OCI-LY3 (cell line): ENCODE results near the gene LMX1B.

Experiments
- H2AFZ ChIP-seq: fragments of 200-600, 300-600 bp; shearing (Covaris generic); 2 replicates; pipeline ENCODE4 v1.6.0; 2014; ENCODE audit warnings: antibody characterized with exemption, low read depth, low read length
- H3K27ac ChIP-seq: fragments of 200-600, 300-600 bp; sonication (generic); 2 replicates; pipeline ENCODE4 v1.5.1; 2014; ENCODE audit warnings: mild to moderate bottlenecking, low read length, moderate library complexity, mixed read lengths
- H3K27me3 ChIP-seq: fragments of 200-600, 300-600 bp; sonication (generic); 2 replicates; pipeline ENCODE4 v1.6.1; 2014; ENCODE audit warnings: low read depth, low read length, mixed read lengths
- H3K36me3 ChIP-seq: fragments of 200-600, 300-600 bp; sonication (generic); replicated peaks from 2 replicates; pipeline ENCODE3; 2014; ENCODE audit warnings: low read depth, low read length, mixed read lengths
- H3K4me1 ChIP-seq: fragments of 300-600, 200-600 bp; sonication (generic); 2 replicates; pipeline ENCODE4 v1.6.1; 2014; ENCODE audit warnings: low read length, mixed read lengths
- H3K4me2 ChIP-seq: fragments of 200-600, 300-600 bp; sonication (generic); 2 replicates; pipeline ENCODE4 v1.6.1; 2014; ENCODE audit warnings: low read length, mixed read lengths
- H3K4me3 ChIP-seq: fragments of 300-600, 200-600 bp; sonication (generic); 2 replicates; pipeline ENCODE4 v1.5.1; 2014; ENCODE audit warnings: antibody characterized with exemption, mild to moderate bottlenecking, low read length, moderate library complexity
- H3K79me2 ChIP-seq: fragments of 300-600, 200-600 bp; shearing (Covaris generic); 2 replicates; pipeline ENCODE4 v1.6.1; 2014; ENCODE audit warnings: mild to moderate bottlenecking, low read length, mixed read lengths
- H3K9ac ChIP-seq: fragments of 300-600, 200-600 bp; shearing (Covaris generic); 2 replicates; pipeline ENCODE4 v1.6.0; 2014; ENCODE audit warnings: mild to moderate bottlenecking, low read length, moderate library complexity
- H3K9me3 ChIP-seq: fragments of 200-600, 300-600 bp; shearing (Covaris generic); 2 replicates; pipeline ENCODE4 v1.6.1; 2014; ENCODE audit warnings: low read length, mixed read lengths; ENCODE audit not compliant: insufficient read depth
- H4K20me1 ChIP-seq: fragments of 200-600, 300-600 bp; sonication (generic); 2 replicates; pipeline ENCODE4 v1.6.1; 2016; ENCODE audit warnings: low read length, mixed read lengths; ENCODE audit not compliant: insufficient read depth
- CTCF ChIP-seq: fragments of 200-600, 300-600 bp; sonication (generic); IDR thresholded peaks from 2 replicates; pipeline ENCODE4 v1.5.1; 2014; ENCODE audit warnings: antibody characterized with exemption, low read length, low read depth
- EZH2phosphoT487 ChIP-seq: fragments of 200-600 bp; shearing (Covaris generic); IDR thresholded peaks from 2 replicates; pipeline ENCODE4 v1.6.1; 2018; ENCODE audit warnings: antibody characterized with exemption, mixed run types, low read depth

The LMX1B gene

GRCh38 chr9:126641118-126641851, 27.6 kb downstream of the LMX1B start:
- Histone ChIP-seq H3K36me3 (no peaks in the 10 kb centered on the region), H3K9me3 (no peaks in the 10 kb centered on the region), H3K9ac (no peak overlapping the region), H2AFZ (no peak overlapping the region), H3K4me2 (no peak overlapping the region), H3K27me3 (peaks cover 29% of the 10 kb centered on the region), H3K4me1 (no peaks in the 10 kb centered on the region), H4K20me1 (no peaks in the 10 kb centered on the region), H3K79me2 (no peaks in the 10 kb centered on the region), H3K4me3 (no peak overlapping the region), H3K27ac (no peak overlapping the region)
- TF ChIP-seq CTCF (no peak), EZH2phosphoT487 (no peak)

GRCh38 chr9:126642010-126642744, 28.4 kb downstream of the LMX1B start:
- H3K27me3 ChIP-seq, result peaks cover 32% of the 10 kb centered on the region
- H3K79me2 ChIP-seq, result no peaks in the 10 kb centered on the region
- H2AFZ ChIP-seq, result no peak overlapping the region
- no peaks in the 10 kb centered on the region for H3K9me3 ChIP-seq
- TF ChIP-seq CTCF (no peak), EZH2phosphoT487 (no peak)
- H3K27ac ChIP-seq, result no peak overlapping the region
- H3K36me3 ChIP-seq, result no peaks in the 10 kb centered on the region
- H3K4me1 ChIP-seq, result no peaks in the 10 kb centered on the region
- H4K20me1 ChIP-seq, result no peaks in the 10 kb centered on the region
- H3K4me2 ChIP-seq, result no peak overlapping the region
- H3K4me3 ChIP-seq, result no peak overlapping the region
- no peak overlapping the region for H3K9ac ChIP-seq

- Histone ChIP-seq H3K4me2 (no peak overlapping the region), H3K4me3 (no peak overlapping the region), H3K4me1 (no peaks in the 10 kb centered on the region), H2AFZ (no peak overlapping the region), H3K9me3 (no peaks in the 10 kb centered on the region), H4K20me1 (no peaks in the 10 kb centered on the region), H3K27ac (no peak overlapping the region), H3K9ac (no peak overlapping the region), H3K79me2 (no peaks in the 10 kb centered on the region), H3K27me3 (peaks cover 39% of the 10 kb centered on the region), H3K36me3 (no peaks in the 10 kb centered on the region)
- TF ChIP-seq EZH2phosphoT487, result no peak
- TF ChIP-seq CTCF, result no peak
Measured at GRCh38 chr9:126642839-126643238, 29.1 kb downstream of the LMX1B start.

- Histone ChIP-seq H3K27me3 (peaks cover 50% of the 10 kb centered on the region), H3K27ac (no peak overlapping the region), H3K9ac (no peak overlapping the region), H3K79me2 (no peaks in the 10 kb centered on the region), H3K4me2 (no peak overlapping the region), H3K4me1 (no peaks in the 10 kb centered on the region), H3K4me3 (no peak overlapping the region), H2AFZ (no peak overlapping the region), H4K20me1 (no peaks in the 10 kb centered on the region), H3K9me3 (no peaks in the 10 kb centered on the region), H3K36me3 (no peaks in the 10 kb centered on the region)
- TF ChIP-seq CTCF (no peak), EZH2phosphoT487 (no peak)
Measured at GRCh38 chr9:126643945-126644527, 30.3 kb downstream of the LMX1B start.
